GM12878 (cell line): ENCODE results near the gene RGCC.

Experiments
- EGR1 ChIP-seq, 2 experiments: IDR thresholded peaks; 1 replicate in 1 of 2; 2 replicates in 1 of 2; pipeline ENCODE4 v1.6.1; 2011 to 2012; ENCODE audit warnings: low read depth in 2 of 2, low read length in 2 of 2, borderline replicate concordance in 1 of 2, mild to moderate bottlenecking in 1 of 2, moderate library complexity in 1 of 2
- TF ChIP-seq, protein P1 (sequence below), 3 experiments: IDR thresholded peaks in 2 of 3; conservative IDR thresholded peaks in 1 of 3; 2 replicates each; pipeline ENCODE4 v1.5.1; 2011; ENCODE audit warnings: low read depth in 3 of 3, low read length in 3 of 3, mild to moderate bottlenecking in 3 of 3, control low read depth in 2 of 3, moderate library complexity in 2 of 3, inconsistent platforms in 1 of 3, mixed read lengths in 1 of 3; ENCODE audit not compliant: control insufficient read depth in 2 of 3, insufficient read depth in 1 of 3; ENCODE audit errors: extremely low read depth in 1 of 3

DNA sequence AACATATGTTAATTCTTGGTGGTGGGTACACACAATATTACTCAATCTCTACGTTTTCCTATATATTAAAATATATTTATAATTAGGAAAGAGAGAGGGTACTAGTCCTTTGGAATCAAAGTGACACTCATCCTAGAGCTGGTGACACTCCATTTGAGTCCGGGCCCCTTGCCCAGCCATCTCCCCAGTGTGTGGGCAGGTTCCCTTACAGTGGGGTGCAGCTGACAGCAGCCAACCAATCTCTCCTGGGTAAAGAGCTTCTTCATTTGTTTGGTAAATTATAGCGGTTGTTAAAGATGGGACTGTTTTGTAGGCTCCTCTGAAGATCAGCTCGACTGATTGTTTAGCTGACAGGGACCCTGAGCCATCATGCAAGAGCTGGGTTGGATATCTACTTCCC is 37.2 kb upstream of the RGCC start:
- no peak for TF ChIP-seq EGR1 (IDR thresholded peaks at IDR 0.05; ENCODE audit: borderline replicate concordance in 1 of 2, low read depth in 2 of 2, low read length in 2 of 2)
- TF ChIP-seq, protein P1, sequence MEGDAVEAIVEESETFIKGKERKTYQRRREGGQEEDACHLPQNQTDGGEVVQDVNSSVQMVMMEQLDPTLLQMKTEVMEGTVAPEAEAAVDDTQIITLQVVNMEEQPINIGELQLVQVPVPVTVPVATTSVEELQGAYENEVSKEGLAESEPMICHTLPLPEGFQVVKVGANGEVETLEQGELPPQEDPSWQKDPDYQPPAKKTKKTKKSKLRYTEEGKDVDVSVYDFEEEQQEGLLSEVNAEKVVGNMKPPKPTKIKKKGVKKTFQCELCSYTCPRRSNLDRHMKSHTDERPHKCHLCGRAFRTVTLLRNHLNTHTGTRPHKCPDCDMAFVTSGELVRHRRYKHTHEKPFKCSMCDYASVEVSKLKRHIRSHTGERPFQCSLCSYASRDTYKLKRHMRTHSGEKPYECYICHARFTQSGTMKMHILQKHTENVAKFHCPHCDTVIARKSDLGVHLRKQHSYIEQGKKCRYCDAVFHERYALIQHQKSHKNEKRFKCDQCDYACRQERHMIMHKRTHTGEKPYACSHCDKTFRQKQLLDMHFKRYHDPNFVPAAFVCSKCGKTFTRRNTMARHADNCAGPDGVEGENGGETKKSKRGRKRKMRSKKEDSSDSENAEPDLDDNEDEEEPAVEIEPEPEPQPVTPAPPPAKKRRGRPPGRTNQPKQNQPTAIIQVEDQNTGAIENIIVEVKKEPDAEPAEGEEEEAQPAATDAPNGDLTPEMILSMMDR (IDR thresholded peaks at IDR 0.05 in 2 of 3, conservative IDR thresholded peaks at IDR 0.05 in 1 of 3; ENCODE audit: control insufficient read depth in 2 of 3, extremely low read depth in 1 of 3, insufficient read depth in 1 of 3, low read depth in 3 of 3, low read length in 3 of 3), result no peak
